GM19351 (cell line): ENCODE results near the gene TEKT3.

Source experiments
- ATAC-seq: cut with Tn5 transposase; IDR thresholded peaks from one replicate; pipeline ENCODE4 v1.9.1; 2021; ENCODE audit warnings: mild to moderate bottlenecking, moderate library complexity; ENCODE audit not compliant: unreplicated experiment

TEKT3 gene

GRCh38 chr17:15267996-15268395 is 73.4 kb downstream of the TEKT3 start:
- ATAC-seq, result no peak

GRCh38 chr17:15266325-15267125 is 74.9 kb downstream of the TEKT3 start:
- no peak for ATAC-seq

- no peak for ATAC-seq
Observed at GRCh38 chr17:15265131-15265530, 76.3 kb downstream of the TEKT3 start, which contains the start of gene PMP22. Gene PMP22, minus strand, starts transcription at chr17:15265326. Its CDS starts 4,599 bp downstream, at chr17:15260727.

GRCh38 chr17:15264542-15264941 is 76.9 kb downstream of the TEKT3 start:
- ATAC-seq, result no peak

- ATAC-seq, result no peak
Observed at GRCh38 chr17:15263680-15264079, 77.7 kb downstream of the TEKT3 start.

GRCh38 chr17:15263206-15263579 is 78.2 kb downstream of the TEKT3 start:
- ATAC-seq, result no peak

GRCh38 chr17:15262291-15263205 is 78.8 kb downstream of the TEKT3 start:
- ATAC-seq, result no peak

GRCh38 chr17:15261802-15262290 is 79.6 kb downstream of the TEKT3 start:
- ATAC-seq, result no peak

- ATAC-seq, result no peak
Observed at GRCh38 chr17:15261258-15261801, 80.1 kb downstream of the TEKT3 start.

- ATAC-seq, result peak; percentile 72
Observed at GRCh38 chr17:15260376-15261257, 80.8 kb downstream of the TEKT3 start.

GRCh38 chr17:15257796-15258512 is 83.4 kb downstream of the TEKT3 start:
- no peak for ATAC-seq

GRCh38 chr17:15257258-15257788 is 84.1 kb downstream of the TEKT3 start:
- peak; percentile 64 for ATAC-seq

- no peak for ATAC-seq
Observed at GRCh38 chr17:15256689-15257088, 84.7 kb downstream of the TEKT3 start.

GRCh38 chr17:15255713-15256454 is 85.5 kb downstream of the TEKT3 start:
- no peak for ATAC-seq
